ENCODE measurements around the gene AP2S1. TPM values are rescaled to one million over a fixed set of nuclear protein-coding genes. Genes with fewer than 3 reads are reported as not detected.

Gene AP2S1
- total and polyA plus RNA-seq, 2 of the 8 experiments (the other 6 are each of a cell fraction or from before 2014, with no cell fraction given) = 195 to 211 TPM

GRCh38 chr19:46812977-46813838 is 37.4 kb downstream of the AP2S1 start (continued):
- TF ChIP-seq GABPA (IDR thresholded peaks at IDR 0.05; ENCODE audit: borderline replicate concordance, insufficient read depth, low read length) = no peak
- no peak for TF ChIP-seq RFX5 (IDR thresholded peaks at IDR 0.05; ENCODE audit: borderline replicate concordance, low read depth, low read length)
- no peak for TF ChIP-seq JUN (IDR thresholded peaks at IDR 0.05; ENCODE audit: low read depth, low read length)

Measured in H1 (cell line).